A673 (cell line): ENCODE data around the gene FAM83D. TPM values are rescaled to one million over a fixed set of nuclear protein-coding genes. Genes with fewer than 3 reads are reported as not detected.
A peak's percentile ranks its signal among the peaks of the same experiment; 100 is the strongest.

Source experiments
- BruUV-seq: library from RNA; stranded (reverse); fragments of 400-500 nt; replicated peaks from 2 replicates; lab custom pipeline; 2021; lab: Mats Ljungman, UMichigan
- CTCF ChIA-PET: fragments of 300-600 bp; sonication (Branson Sonifier 250); formaldehyde crosslinking; loops from one replicate; lab custom pipeline; 2022; ENCODE audit warnings: antibody characterized with exemption; lab: Charles Lee
- POLR2A ChIA-PET: fragments of 300-600 bp; sonication (Branson Sonifier 250); formaldehyde crosslinking; loops from one replicate; lab custom pipeline; 2022; ENCODE audit warnings: antibody characterized with exemption; ENCODE audit not compliant: low non-redundant PET; lab: Charles Lee
- DNase-seq: peaks from one replicate; pipeline ENCODE4 v3.0.0-alpha.2; 2015; ENCODE audit warnings: low spot score
- H3K27ac ChIP-seq: fragments of 200-600 bp; sonication (generic); 2 replicates; pipeline ENCODE4 v1.5.1; 2016; ENCODE audit warnings: mixed run types, low read depth, mild to moderate bottlenecking, mixed read lengths, antibody characterized with exemption, low read length; ENCODE audit not compliant: poor library complexity, severe bottlenecking
- H3K27me3 ChIP-seq: fragments of 200-600 bp; sonication (generic); replicated peaks from 2 replicates; pipeline ENCODE4 v1.6.1; 2017; ENCODE audit warnings: mixed run types, low read depth, mild to moderate bottlenecking, mixed read lengths, antibody characterized with exemption, low read length; ENCODE audit not compliant: insufficient read depth, poor library complexity
- H3K36me3 ChIP-seq: fragments of 200-600 bp; sonication (generic); 2 replicates; pipeline ENCODE4 v1.6.1; 2016; ENCODE audit warnings: mixed run types, mild to moderate bottlenecking, mixed read lengths, antibody characterized with exemption, low read length; ENCODE audit not compliant: insufficient read depth, poor library complexity, severe bottlenecking
- H3K4me1 ChIP-seq: fragments of 200-600 bp; sonication (generic); 2 replicates; pipeline ENCODE4 v1.6.1; 2017; ENCODE audit warnings: mixed run types, mild to moderate bottlenecking, mixed read lengths, antibody characterized with exemption, low read length; ENCODE audit not compliant: insufficient read depth, poor library complexity, severe bottlenecking
- H3K4me3 ChIP-seq: fragments of 200-600 bp; sonication (generic); 2 replicates; pipeline ENCODE4 v1.5.1; 2016; ENCODE audit warnings: low read depth, mixed run types, mild to moderate bottlenecking, mixed read lengths, low read length; ENCODE audit not compliant: poor library complexity, severe bottlenecking
- H3K9me3 ChIP-seq: fragments of 200-600 bp; sonication (generic); 2 replicates; pipeline ENCODE4 v1.6.1; 2016; ENCODE audit warnings: mixed run types, low read depth, mild to moderate bottlenecking, mixed read lengths, antibody characterized with exemption, low read length; ENCODE audit not compliant: poor library complexity, severe bottlenecking
- EZH2 ChIP-seq: fragments of 200-600 bp; sonication (generic); IDR thresholded peaks from 2 replicates; pipeline ENCODE4 v1.6.1; 2017; ENCODE audit warnings: borderline replicate concordance, low read depth, mild to moderate bottlenecking, mixed read lengths, antibody characterized with exemption, low read length; ENCODE audit not compliant: poor library complexity, severe bottlenecking
- intact Hi-C: fragments of 100-400 bp; cut with micrococcal nuclease; formaldehyde crosslinking; loops from one replicate; pipeline ENCODE4 v1.10.0; 2022; ENCODE audit not compliant: unreplicated experiment
- total RNA-seq: library from RNA; stranded (reverse); gene quantifications from 2 replicates; pipeline ENCODE4 v1.2.3, GENCODE V29; 2021
- TF ChIP-seq, protein P1 (sequence below): fragments of 300-800, 200-600 bp; sonication (generic); conservative IDR thresholded peaks from 2 replicates; pipeline ENCODE4 v1.5.1; 2017; ENCODE audit warnings: low read depth, mild to moderate bottlenecking, antibody characterized with exemption, low read length, moderate library complexity, mixed read lengths

The FAM83D gene
- total RNA-seq, 1 experiment from 2014 or later, result 74.0 TPM

DNA sequence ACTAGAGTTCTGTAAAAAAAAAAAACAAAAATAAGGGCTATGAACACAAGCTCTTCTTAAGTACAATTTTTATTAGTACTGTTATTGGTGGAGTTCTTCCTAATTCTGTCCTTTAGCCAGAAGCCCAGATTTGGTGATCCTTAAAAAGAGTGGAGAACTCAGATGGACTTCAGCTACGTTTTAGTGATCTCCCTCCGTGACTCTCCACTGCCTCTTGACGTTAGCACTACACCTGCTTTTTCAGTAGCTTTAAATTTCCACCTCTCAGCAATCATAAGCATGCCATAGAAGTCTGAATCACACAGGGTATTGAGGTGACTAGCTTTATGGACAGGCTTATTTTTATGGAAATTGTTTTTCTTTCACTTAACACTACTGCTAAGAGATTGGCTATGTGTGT, 53.6 kb downstream of the FAM83D start:
- peaks cover 10% of the 10 kb centered on the region for H3K4me1 ChIP-seq
- no peak overlapping the region for H3K27ac ChIP-seq
- no peaks in the 10 kb centered on the region for H3K36me3 ChIP-seq
- ChIA-PET POLR2A (interaction anchor here (0.6 kb wide), 3 partner anchors 10 to 494 kb away, joined by 3 to 11 read pairs (median 10); no protein-coding TSS in a partner anchor), CTCF (interaction anchor here (0.6 kb wide), 1 partner anchor 30 kb away, joined by 4 read pairs; no protein-coding TSS in a partner anchor)
- H3K27me3 ChIP-seq, result no peaks in the 10 kb centered on the region
- no peak for TF ChIP-seq EZH2
- TF ChIP-seq, protein P1, sequence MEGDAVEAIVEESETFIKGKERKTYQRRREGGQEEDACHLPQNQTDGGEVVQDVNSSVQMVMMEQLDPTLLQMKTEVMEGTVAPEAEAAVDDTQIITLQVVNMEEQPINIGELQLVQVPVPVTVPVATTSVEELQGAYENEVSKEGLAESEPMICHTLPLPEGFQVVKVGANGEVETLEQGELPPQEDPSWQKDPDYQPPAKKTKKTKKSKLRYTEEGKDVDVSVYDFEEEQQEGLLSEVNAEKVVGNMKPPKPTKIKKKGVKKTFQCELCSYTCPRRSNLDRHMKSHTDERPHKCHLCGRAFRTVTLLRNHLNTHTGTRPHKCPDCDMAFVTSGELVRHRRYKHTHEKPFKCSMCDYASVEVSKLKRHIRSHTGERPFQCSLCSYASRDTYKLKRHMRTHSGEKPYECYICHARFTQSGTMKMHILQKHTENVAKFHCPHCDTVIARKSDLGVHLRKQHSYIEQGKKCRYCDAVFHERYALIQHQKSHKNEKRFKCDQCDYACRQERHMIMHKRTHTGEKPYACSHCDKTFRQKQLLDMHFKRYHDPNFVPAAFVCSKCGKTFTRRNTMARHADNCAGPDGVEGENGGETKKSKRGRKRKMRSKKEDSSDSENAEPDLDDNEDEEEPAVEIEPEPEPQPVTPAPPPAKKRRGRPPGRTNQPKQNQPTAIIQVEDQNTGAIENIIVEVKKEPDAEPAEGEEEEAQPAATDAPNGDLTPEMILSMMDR, result no peak
- no peaks in the 10 kb centered on the region for H3K9me3 ChIP-seq
- no peak for DNase-seq
- intact Hi-C loops, result no loop called here
- no peak overlapping the region for H3K4me3 ChIP-seq
- BruUV-seq, result no TSS peak

DNA sequence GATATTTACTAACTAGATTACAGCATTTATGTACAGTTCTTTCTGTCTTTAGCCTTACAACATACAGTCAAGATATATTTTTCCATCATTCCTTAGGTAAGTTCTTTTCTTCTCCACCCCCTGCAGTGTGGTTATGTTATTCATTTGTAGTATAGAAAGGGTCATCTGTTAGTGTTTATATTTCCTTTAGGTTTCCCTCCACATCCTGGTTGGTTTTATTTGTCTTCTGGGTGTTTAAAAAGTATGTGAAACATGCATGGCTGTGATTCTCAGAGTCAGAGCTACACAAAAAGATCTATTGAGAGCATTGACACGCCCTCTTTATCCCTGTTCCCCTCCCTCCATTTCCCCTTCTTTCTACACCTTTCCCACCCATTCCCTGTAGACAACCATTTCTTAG, 56.1 kb downstream of the FAM83D start:
- intact Hi-C loops, result no loop called here
- peak; percentile 3 for DNase-seq
- TF ChIP-seq EZH2, result no peak
- TF ChIP-seq, protein P1, result no peak
- no TSS peak for BruUV-seq
- Histone ChIP-seq H3K36me3 (no peaks in the 10 kb centered on the region), H3K27ac (no peak overlapping the region), H3K4me1 (peaks cover 30% of the 10 kb centered on the region), H3K9me3 (no peaks in the 10 kb centered on the region), H3K4me3 (no peak overlapping the region), H3K27me3 (no peaks in the 10 kb centered on the region)
- ChIA-PET CTCF (no interaction called here), POLR2A (interaction anchor here (0.7 kb wide), 1 partner anchor 56 kb away, joined by 7 read pairs; no protein-coding TSS in a partner anchor)

- no peaks in the 10 kb centered on the region for H3K27me3 ChIP-seq
- no peak for DNase-seq
- BruUV-seq, result no TSS peak
- POLR2A ChIA-PET, result no interaction called here
- H3K9me3 ChIP-seq, result no peaks in the 10 kb centered on the region
- H3K36me3 ChIP-seq, result peaks cover 4% of the 10 kb centered on the region
- TF ChIP-seq EZH2, result no peak
- TF ChIP-seq, protein P1, result no peak
- intact Hi-C loops, result no loop called here
- H3K4me1 ChIP-seq, result peaks cover 36% of the 10 kb centered on the region
- CTCF ChIA-PET, result no interaction called here
- H3K4me3 ChIP-seq, result no peak overlapping the region
- H3K27ac ChIP-seq, result peak overlapping the region; percentile 17
These were observed 58.8 kb downstream of the FAM83D start for GRCh38 chr20:38985060-38985459.
